ENCODE measurements around the gene SLC10A2.

The SLC10A2 gene

DNA sequence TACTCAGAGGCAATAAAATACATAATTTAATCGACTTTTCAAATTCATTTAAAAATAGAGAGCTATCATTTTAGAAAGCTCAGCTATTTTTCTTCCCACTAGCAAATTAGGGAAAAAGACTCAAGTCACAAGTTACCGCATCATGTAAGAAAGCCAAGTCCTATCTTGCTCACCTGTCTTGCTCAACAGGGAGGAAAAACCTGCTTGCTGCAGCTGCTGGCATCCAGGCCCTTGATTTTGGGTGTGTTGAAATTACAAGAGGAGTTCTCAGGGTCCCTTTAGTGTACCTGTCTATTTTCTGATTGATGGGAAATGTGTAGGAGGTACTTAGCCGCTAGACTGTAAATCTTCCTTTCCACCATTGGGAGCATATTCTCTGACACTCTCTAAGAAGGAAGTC, 22.2 kb downstream of the SLC10A2 start:
- H4K20me1 ChIP-seq (ENCODE audit: control insufficient read depth, insufficient read depth, low read depth, low read length) = no peaks in the 10 kb centered on the region
- H3K9me3 ChIP-seq (ENCODE audit: control insufficient read depth, insufficient read depth, low read length) = peaks cover 30% of the 10 kb centered on the region; the same call in 1 of the 2 replicates
- TF ChIP-seq CTCF (IDR thresholded peaks at IDR 0.05; ENCODE audit: low read depth, low read length, poor library complexity, severe bottlenecking) (no peak), EZH2phosphoT487 (IDR thresholded peaks at IDR 0.05; ENCODE audit: borderline replicate concordance, low read length) (no peak)
- no peaks in the 10 kb centered on the region for H3F3A ChIP-seq (ENCODE audit: control insufficient read depth, insufficient read depth)
- H3K4me3 ChIP-seq (ENCODE audit: low read length) = no peak overlapping the region
- H3K9me2 ChIP-seq (replicated peaks; ENCODE audit: control insufficient read depth, low read length) = no peaks in the 10 kb centered on the region
- no peak overlapping the region for H3K27ac ChIP-seq (ENCODE audit: low read depth, low read length)
- H3K79me2 ChIP-seq (ENCODE audit: control insufficient read depth, low read length) = no peaks in the 10 kb centered on the region
- no peak overlapping the region for H3K4me2 ChIP-seq (ENCODE audit: low read length)
- H3K36me3 ChIP-seq (ENCODE audit: control insufficient read depth, low read length) = peaks cover 6% of the 10 kb centered on the region
- no peaks in the 10 kb centered on the region for H3K27me3 ChIP-seq (ENCODE audit: control insufficient read depth, low read length)
- H3K4me1 ChIP-seq (ENCODE audit: control insufficient read depth, low read length) = peaks cover 8% of the 10 kb centered on the region

DNA sequence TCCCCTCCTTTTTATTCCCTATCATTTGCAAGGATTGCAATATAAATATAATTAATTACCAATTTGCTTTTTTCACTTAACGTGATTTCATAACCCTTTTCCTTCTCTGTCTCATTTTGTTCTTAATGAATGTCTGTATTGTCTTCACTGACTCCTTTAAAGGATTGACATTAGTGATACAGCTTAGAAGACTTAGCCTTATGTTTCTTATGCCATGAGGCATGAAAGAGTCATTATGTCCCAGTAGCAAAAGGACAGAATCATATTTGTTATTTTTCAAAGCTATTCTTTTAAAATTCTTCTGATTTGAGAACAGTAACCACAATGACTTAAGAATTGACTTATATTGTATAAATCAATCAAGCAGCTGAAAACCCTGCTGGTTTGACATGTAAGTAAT, 26.2 kb downstream of the SLC10A2 start:
- Histone ChIP-seq H3K27ac (ENCODE audit: low read depth, low read length) (no peak overlapping the region), H3K79me2 (ENCODE audit: control insufficient read depth, low read length) (no peaks in the 10 kb centered on the region), H3K4me1 (ENCODE audit: control insufficient read depth, low read length) (peaks cover 22% of the 10 kb centered on the region), H3K4me3 (ENCODE audit: low read length) (no peak overlapping the region), H3F3A (ENCODE audit: control insufficient read depth, insufficient read depth) (peaks cover 6% of the 10 kb centered on the region), H3K4me2 (ENCODE audit: low read length) (no peak overlapping the region), H3K9me3 (ENCODE audit: control insufficient read depth, insufficient read depth, low read length) (peaks cover 49% of the 10 kb centered on the region), H4K20me1 (ENCODE audit: control insufficient read depth, insufficient read depth, low read depth, low read length) (no peaks in the 10 kb centered on the region), H3K36me3 (ENCODE audit: control insufficient read depth, low read length) (peaks cover 33% of the 10 kb centered on the region), H3K27me3 (ENCODE audit: control insufficient read depth, low read length) (no peaks in the 10 kb centered on the region), H3K9me2 (replicated peaks; ENCODE audit: control insufficient read depth, low read length) (no peaks in the 10 kb centered on the region)
- TF ChIP-seq CTCF (IDR thresholded peaks at IDR 0.05; ENCODE audit: low read depth, low read length, poor library complexity, severe bottlenecking) (no peak), EZH2phosphoT487 (IDR thresholded peaks at IDR 0.05; ENCODE audit: borderline replicate concordance, low read length) (no peak)

GRCh38 chr13:103039183-103039582, 27.0 kb downstream of the SLC10A2 start:
- Histone ChIP-seq H3K9me2 (replicated peaks; ENCODE audit: control insufficient read depth, low read length) (no peaks in the 10 kb centered on the region), H3K9me3 (ENCODE audit: control insufficient read depth, insufficient read depth, low read length) (peaks cover 44% of the 10 kb centered on the region), H3K4me1 (ENCODE audit: control insufficient read depth, low read length) (peaks cover 24% of the 10 kb centered on the region), H3K4me3 (ENCODE audit: low read length) (no peak overlapping the region), H3K36me3 (ENCODE audit: control insufficient read depth, low read length) (peaks cover 35% of the 10 kb centered on the region), H4K20me1 (ENCODE audit: control insufficient read depth, insufficient read depth, low read depth, low read length) (no peaks in the 10 kb centered on the region), H3K27ac (ENCODE audit: low read depth, low read length) (no peak overlapping the region), H3K27me3 (ENCODE audit: control insufficient read depth, low read length) (no peaks in the 10 kb centered on the region), H3K79me2 (ENCODE audit: control insufficient read depth, low read length) (no peaks in the 10 kb centered on the region), H3F3A (ENCODE audit: control insufficient read depth, insufficient read depth) (peaks cover 12% of the 10 kb centered on the region), H3K4me2 (ENCODE audit: low read length) (no peak overlapping the region)
- TF ChIP-seq CTCF (IDR thresholded peaks at IDR 0.05; ENCODE audit: low read depth, low read length, poor library complexity, severe bottlenecking) = no peak
- no peak for TF ChIP-seq EZH2phosphoT487 (IDR thresholded peaks at IDR 0.05; ENCODE audit: borderline replicate concordance, low read length)

All from DOHH2 (cell line).